Neural cell (in vitro differentiated cells): ENCODE measurements around the gene PGS1. TPM values are rescaled to one million over a fixed set of nuclear protein-coding genes. Genes with fewer than 3 reads are reported as not detected.

Experiments used
- H2AFZ ChIP-seq: fragments of 200-600, 300-800 bp; sonication (generic), shearing (Covaris generic); 2 replicates; pipeline ENCODE4 v1.6.0; 2014; ENCODE audit warnings: low read depth, mild to moderate bottlenecking, antibody characterized with exemption, low read length, moderate library complexity
- H3F3A ChIP-seq: fragments of 200-600 bp; shearing (Covaris generic); 2 replicates; pipeline ENCODE4 v1.6.1; 2016; ENCODE audit warnings: mild to moderate bottlenecking, moderate library complexity, mixed read lengths, antibody characterized with exemption, low read length; ENCODE audit not compliant: insufficient read depth, poor library complexity, severe bottlenecking
- H3K27ac ChIP-seq: fragments of 200-600, 300-800 bp; sonication (generic), shearing (Covaris generic); 2 replicates; pipeline ENCODE4 v1.5.1; 2014; ENCODE audit warnings: mild to moderate bottlenecking, low read length, moderate library complexity
- H3K27me3 ChIP-seq: fragments of 300-800, 200-600 bp; sonication (generic), shearing (Covaris generic); 2 replicates; pipeline ENCODE4 v1.6.0; 2014; ENCODE audit warnings: mild to moderate bottlenecking, low read depth, low read length, moderate library complexity; ENCODE audit not compliant: insufficient read depth
- H3K36me3 ChIP-seq: fragments of 300-800, 200-600 bp; sonication (generic), shearing (Covaris generic); 2 replicates; pipeline ENCODE4 v1.5.1; 2014; ENCODE audit warnings: mild to moderate bottlenecking, antibody characterized with exemption, low read length, moderate library complexity; ENCODE audit not compliant: insufficient read depth
- H3K4me2 ChIP-seq: fragments of 300-800, 200-600 bp; sonication (generic), shearing (Covaris generic); 2 replicates; pipeline ENCODE4 v1.6.0; 2014; ENCODE audit warnings: mild to moderate bottlenecking, low read length
- H3K4me3 ChIP-seq: fragments of 300-800, 200-600 bp; sonication (generic), shearing (Covaris generic); 2 replicates; pipeline ENCODE4 v1.5.1; 2014; ENCODE audit warnings: mild to moderate bottlenecking, low read length, moderate library complexity
- H3K79me2 ChIP-seq: fragments of 200-600 bp; shearing (Covaris generic); replicated peaks from 2 replicates; pipeline ENCODE4 v1.6.0; 2014; ENCODE audit warnings: mild to moderate bottlenecking, low read length, moderate library complexity; ENCODE audit not compliant: insufficient read depth
- H3K9ac ChIP-seq: fragments of 300-800, 200-600 bp; sonication (generic), shearing (Covaris generic); 2 replicates; pipeline ENCODE4 v1.6.1; 2016; ENCODE audit warnings: mild to moderate bottlenecking, low read length, mixed read lengths
- H3K9me2 ChIP-seq: fragments of 200-600 bp; shearing (Covaris generic); 2 replicates; pipeline ENCODE4 v1.6.1; 2016; ENCODE audit warnings: mild to moderate bottlenecking, low read length, mixed read lengths; ENCODE audit not compliant: insufficient read depth
- H3K9me3 ChIP-seq: fragments of 200-600, 300-800 bp; sonication (generic), shearing (Covaris generic); 2 replicates; pipeline ENCODE4 v1.6.1; 2016; ENCODE audit warnings: mild to moderate bottlenecking, mixed run types, low read length, moderate library complexity, mixed read lengths
- H4K20me1 ChIP-seq: fragments of 200-600 bp; shearing (Covaris generic); 2 replicates; pipeline ENCODE4 v1.6.1; 2016; ENCODE audit warnings: mild to moderate bottlenecking, mixed run types; ENCODE audit not compliant: insufficient read depth
- CTCF ChIP-seq: fragments of 450-650 bp; IDR thresholded peaks from 2 replicates; pipeline ENCODE4 v1.5.1; 2014; ENCODE audit warnings: antibody characterized with exemption, mild to moderate bottlenecking, moderate library complexity; ENCODE audit not compliant: poor library complexity, severe bottlenecking
- EP300 ChIP-seq: fragments of 450-650 bp; conservative IDR thresholded peaks from 2 replicates; pipeline ENCODE4 v1.6.1; 2014; ENCODE audit warnings: antibody characterized with exemption, mild to moderate bottlenecking, moderate library complexity; ENCODE audit not compliant: poor library complexity, severe bottlenecking
- EZH2 ChIP-seq: fragments of 200-600, 300-800 bp; shearing (Covaris generic), sonication (generic); IDR thresholded peaks from 2 replicates; pipeline ENCODE4 v1.6.1; 2014; ENCODE audit warnings: antibody characterized with exemption, low read length, borderline replicate concordance, mild to moderate bottlenecking; ENCODE audit not compliant: insufficient read depth, poor library complexity, severe bottlenecking
- MXI1 ChIP-seq: fragments of 450-650 bp; conservative IDR thresholded peaks from 2 replicates; pipeline ENCODE4 v1.6.1; 2014; ENCODE audit warnings: antibody characterized with exemption, mild to moderate bottlenecking; ENCODE audit not compliant: poor library complexity, severe bottlenecking
- POLR2AphosphoS5 ChIP-seq: IDR thresholded peaks from 2 replicates; pipeline ENCODE4 v1.6.1; 2012
- RAD21 ChIP-seq: fragments of 450-650 bp; conservative IDR thresholded peaks from 2 replicates; pipeline ENCODE4 v1.6.1; 2014; ENCODE audit warnings: antibody characterized with exemption, mild to moderate bottlenecking, moderate library complexity
- REST ChIP-seq: IDR thresholded peaks from 2 replicates; pipeline ENCODE4 v1.6.1; 2012; ENCODE audit warnings: borderline replicate concordance
- SMC3 ChIP-seq: fragments of 450-650 bp; conservative IDR thresholded peaks from 2 replicates; pipeline ENCODE4 v1.6.1; 2014; ENCODE audit warnings: antibody characterized with exemption, mild to moderate bottlenecking, moderate library complexity; ENCODE audit not compliant: poor library complexity
- TAF1 ChIP-seq: IDR thresholded peaks from 2 replicates; pipeline ENCODE4 v1.6.1; 2012; ENCODE audit warnings: low read depth
- polyA plus RNA-seq: library from polyadenylated mRNA; depleted of rRNA; stranded (reverse); fragments of >200 nt; gene quantifications from 2 replicates; pipeline ENCODE4 v1.2.3, GENCODE V29; 2014

Gene PGS1
- polyA plus RNA-seq, 1 donor from 2014 or later, result 65.7 TPM

GRCh38 chr17:78433013-78433727 is 54.7 kb downstream of the PGS1 start:
- H3K27ac ChIP-seq, result no peak overlapping the region
- TF ChIP-seq TAF1, result no peak
- TF ChIP-seq RAD21, result no peak
- TF ChIP-seq CTCF, result no peak
- no peak for TF ChIP-seq EP300
- no peak for TF ChIP-seq EZH2
- TF ChIP-seq MXI1, result no peak
- TF ChIP-seq SMC3, result no peak
- TF ChIP-seq REST, result no peak
- TF ChIP-seq POLR2AphosphoS5, result no peak
- H3K4me3 ChIP-seq, result no peak overlapping the region
- no peaks in the 10 kb centered on the region for H3K27me3 ChIP-seq
- H2AFZ ChIP-seq, result no peak overlapping the region
- H3K36me3 ChIP-seq, result no peaks in the 10 kb centered on the region
- H3K79me2 ChIP-seq, result no peaks in the 10 kb centered on the region
- H3K9me3 ChIP-seq, result no peaks in the 10 kb centered on the region
- no peaks in the 10 kb centered on the region for H3K9me2 ChIP-seq
- H3K9ac ChIP-seq, result no peak overlapping the region
- H3K4me2 ChIP-seq, result no peak overlapping the region
- H4K20me1 ChIP-seq, result no peaks in the 10 kb centered on the region
- no peaks in the 10 kb centered on the region for H3F3A ChIP-seq

- H3K27me3 ChIP-seq, result no peaks in the 10 kb centered on the region
- no peaks in the 10 kb centered on the region for H3F3A ChIP-seq
- TF ChIP-seq RAD21, result no peak
- no peak for TF ChIP-seq SMC3
- no peak for TF ChIP-seq REST
- no peak for TF ChIP-seq MXI1
- no peak for TF ChIP-seq CTCF
- no peak for TF ChIP-seq EP300
- TF ChIP-seq TAF1, result no peak
- no peak for TF ChIP-seq POLR2AphosphoS5
- TF ChIP-seq EZH2, result no peak
- no peaks in the 10 kb centered on the region for H3K36me3 ChIP-seq
- no peaks in the 10 kb centered on the region for H3K79me2 ChIP-seq
- H3K9me3 ChIP-seq, result no peaks in the 10 kb centered on the region
- H3K4me3 ChIP-seq, result no peak overlapping the region
- no peaks in the 10 kb centered on the region for H3K9me2 ChIP-seq
- no peak overlapping the region for H3K9ac ChIP-seq
- H3K4me2 ChIP-seq, result no peak overlapping the region
- H4K20me1 ChIP-seq, result no peaks in the 10 kb centered on the region
- no peak overlapping the region for H3K27ac ChIP-seq
- no peak overlapping the region for H2AFZ ChIP-seq
These were observed 55.4 kb downstream of the PGS1 start for GRCh38 chr17:78433780-78434335.
